ENCODE results near the gene OTUD4.

DNA sequence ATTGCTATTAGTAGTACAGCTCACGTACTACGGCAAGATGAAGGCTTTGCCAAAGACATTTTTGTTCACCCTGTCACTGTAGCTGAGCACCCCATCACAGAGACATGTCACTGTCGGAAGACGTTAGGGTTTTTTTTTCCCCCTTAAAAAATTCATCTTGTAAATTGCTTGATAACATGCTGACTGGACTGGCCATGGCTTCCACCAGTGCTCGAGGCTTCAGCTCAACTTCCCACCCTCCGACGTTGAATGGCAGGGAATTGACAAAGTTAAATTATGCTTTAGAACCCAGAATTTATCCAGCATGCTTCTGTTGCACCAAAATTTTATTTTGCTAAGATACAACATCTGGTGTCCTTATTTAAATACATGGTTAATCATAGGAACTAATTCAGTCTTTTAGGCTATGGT is 707 bp upstream of the OTUD4 start:
- TF ChIP-seq, protein P1, sequence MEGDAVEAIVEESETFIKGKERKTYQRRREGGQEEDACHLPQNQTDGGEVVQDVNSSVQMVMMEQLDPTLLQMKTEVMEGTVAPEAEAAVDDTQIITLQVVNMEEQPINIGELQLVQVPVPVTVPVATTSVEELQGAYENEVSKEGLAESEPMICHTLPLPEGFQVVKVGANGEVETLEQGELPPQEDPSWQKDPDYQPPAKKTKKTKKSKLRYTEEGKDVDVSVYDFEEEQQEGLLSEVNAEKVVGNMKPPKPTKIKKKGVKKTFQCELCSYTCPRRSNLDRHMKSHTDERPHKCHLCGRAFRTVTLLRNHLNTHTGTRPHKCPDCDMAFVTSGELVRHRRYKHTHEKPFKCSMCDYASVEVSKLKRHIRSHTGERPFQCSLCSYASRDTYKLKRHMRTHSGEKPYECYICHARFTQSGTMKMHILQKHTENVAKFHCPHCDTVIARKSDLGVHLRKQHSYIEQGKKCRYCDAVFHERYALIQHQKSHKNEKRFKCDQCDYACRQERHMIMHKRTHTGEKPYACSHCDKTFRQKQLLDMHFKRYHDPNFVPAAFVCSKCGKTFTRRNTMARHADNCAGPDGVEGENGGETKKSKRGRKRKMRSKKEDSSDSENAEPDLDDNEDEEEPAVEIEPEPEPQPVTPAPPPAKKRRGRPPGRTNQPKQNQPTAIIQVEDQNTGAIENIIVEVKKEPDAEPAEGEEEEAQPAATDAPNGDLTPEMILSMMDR (IDR thresholded peaks at IDR 0.05): no peak
- no peak for TF ChIP-seq EZH2 (IDR thresholded peaks at IDR 0.05; ENCODE audit: borderline replicate concordance, insufficient read depth, low read depth, low read length, poor library complexity, severe bottlenecking)
